IMR-90 (cell line): ENCODE results near the gene ATG3. TPM values are rescaled to one million over a fixed set of nuclear protein-coding genes. Genes with fewer than 3 reads are reported as not detected.

Experiments
- ATAC-seq: fragments of 200-7000 bp; cut with Tn5 transposase; 2 replicates; pipeline ENCODE4 v1.9.1; 2020; ENCODE audit warnings: low read depth, mild to moderate bottlenecking, moderate library complexity
- BruUV-seq: library from RNA; stranded (reverse); fragments of 400-500 nt; replicated peaks from 2 replicates; lab custom pipeline; 2021; lab: Mats Ljungman, UMichigan
- CTCF ChIA-PET: fragments of 300-600 bp; formaldehyde crosslinking; extraction: SDS; loops from one replicate; lab custom pipeline; 2021; ENCODE audit warnings: antibody characterized with exemption; lab: Yijun Ruan, JAX
- POLR2A ChIA-PET: fragments of 300-600 bp; sonication (Branson Sonifier 250); formaldehyde crosslinking; loops from one replicate; lab custom pipeline; 2022; ENCODE audit warnings: antibody characterized with exemption; ENCODE audit not compliant: unreplicated experiment; lab: Charles Lee
- DNase-seq: peaks from one replicate; pipeline ENCODE4 v3.0.0; 2013
- H2AFZ ChIP-seq: replicated peaks from 2 replicates; pipeline ENCODE3; 2013; ENCODE audit warnings: low read length, mild to moderate bottlenecking; ENCODE audit not compliant: poor library complexity
- H2AK5ac ChIP-seq: 2 replicates; pipeline ENCODE4 v1.6.1; 2013; ENCODE audit warnings: low read depth, low read length, inconsistent platforms
- H2AK9ac ChIP-seq: replicated peaks from 2 replicates; pipeline ENCODE3; 2013; ENCODE audit warnings: mild to moderate bottlenecking, low read depth, low read length, moderate library complexity; ENCODE audit not compliant: poor library complexity
- H2BK120ac ChIP-seq: 2 replicates; pipeline ENCODE4 v1.6.1; 2013; ENCODE audit warnings: low read depth, low read length, inconsistent platforms
- H2BK15ac ChIP-seq: 3 replicates; pipeline ENCODE4 v1.6.1; 2013; ENCODE audit warnings: low read depth, low read length, inconsistent platforms
- H2BK20ac ChIP-seq: 2 replicates; pipeline ENCODE4 v1.6.1; 2013; ENCODE audit warnings: low read depth, mild to moderate bottlenecking, inconsistent platforms, low read length, moderate library complexity
- H2BK5ac ChIP-seq: 2 replicates; pipeline ENCODE4 v1.6.1; 2013; ENCODE audit warnings: mild to moderate bottlenecking, low read depth, low read length, inconsistent platforms; ENCODE audit not compliant: poor library complexity, severe bottlenecking
- H3K14ac ChIP-seq: replicated peaks from 2 replicates; pipeline ENCODE4 v1.6.1; 2013; ENCODE audit warnings: low read depth, low read length, inconsistent platforms
- H3K18ac ChIP-seq: 2 replicates; pipeline ENCODE4 v1.6.1; 2013; ENCODE audit warnings: low read depth, low read length, control low read depth
- H3K23ac ChIP-seq: 2 replicates; pipeline ENCODE4 v1.6.1; 2013; ENCODE audit warnings: low read depth, low read length, inconsistent platforms
- H3K27ac ChIP-seq: 2 replicates; pipeline ENCODE4 v1.5.1; 2013; ENCODE audit warnings: mild to moderate bottlenecking, control low read depth, low read length; ENCODE audit not compliant: insufficient read depth
- H3K27me3 ChIP-seq: 2 replicates; pipeline ENCODE4 v1.6.1; 2013; ENCODE audit warnings: low read length; ENCODE audit not compliant: control insufficient read depth, insufficient read depth
- H3K36me3 ChIP-seq: 2 replicates; pipeline ENCODE4 v1.6.1; 2013; ENCODE audit warnings: low read length, mixed read lengths; ENCODE audit not compliant: control insufficient read depth, insufficient read depth
- H3K4ac ChIP-seq: 2 replicates; pipeline ENCODE4 v1.6.1; 2013; ENCODE audit warnings: low read depth, low read length, inconsistent platforms
- H3K4me1 ChIP-seq: 2 replicates; pipeline ENCODE4 v1.6.1; 2013; ENCODE audit warnings: low read length, mixed read lengths; ENCODE audit not compliant: control insufficient read depth, insufficient read depth
- H3K4me2 ChIP-seq: 2 replicates; pipeline ENCODE4 v1.6.1; 2013; ENCODE audit warnings: low read depth, mild to moderate bottlenecking, control low read depth, low read length, moderate library complexity
- H3K4me3 ChIP-seq: 2 replicates; pipeline ENCODE4 v1.5.1; 2013; ENCODE audit warnings: low read depth, mild to moderate bottlenecking, control low read depth, low read length, moderate library complexity; ENCODE audit not compliant: insufficient read depth
- H3K56ac ChIP-seq: 2 replicates; pipeline ENCODE4 v1.6.1; 2013; ENCODE audit warnings: low read length, inconsistent platforms; ENCODE audit not compliant: insufficient read depth; ENCODE audit errors: extremely low read depth
- H3K79me1 ChIP-seq, 2 experiments: 2 replicates each; pipeline ENCODE4 v1.6.1; 2013; ENCODE audit warnings: low read length in 2 of 2, inconsistent platforms in 1 of 2, low read depth in 1 of 2
- H3K9ac ChIP-seq: 2 replicates; pipeline ENCODE4 v1.6.1; 2013; ENCODE audit warnings: low read depth, low read length, control low read depth
- H3K9me1 ChIP-seq: 2 replicates; pipeline ENCODE4 v1.6.1; 2013; ENCODE audit warnings: low read length, inconsistent platforms; ENCODE audit not compliant: insufficient read depth
- H3K9me3 ChIP-seq: 2 replicates; pipeline ENCODE4 v1.6.1; 2013; ENCODE audit warnings: low read length; ENCODE audit not compliant: control insufficient read depth, insufficient read depth
- H4K20me1 ChIP-seq: 2 replicates; pipeline ENCODE4 v1.6.1; 2013; ENCODE audit warnings: low read length, inconsistent platforms; ENCODE audit not compliant: insufficient read depth
- H4K5ac ChIP-seq: 2 replicates; pipeline ENCODE4 v1.6.1; 2013; ENCODE audit warnings: mild to moderate bottlenecking, low read depth, low read length, control low read depth
- H4K8ac ChIP-seq, 2 experiments: 2 replicates each; pipeline ENCODE4 v1.6.1; 2013; ENCODE audit warnings: low read depth in 2 of 2, low read length in 2 of 2, control low read depth in 1 of 2, inconsistent platforms in 1 of 2
- H4K91ac ChIP-seq: 2 replicates; pipeline ENCODE4 v1.6.1; 2013; ENCODE audit warnings: low read depth, low read length, inconsistent platforms; ENCODE audit not compliant: insufficient read depth
- FOS ChIP-seq: fragments of 150-350 bp; IDR thresholded peaks from 2 replicates; pipeline ENCODE4 v1.6.1; 2016; ENCODE audit warnings: low read depth, low read length
- POLR2A ChIP-seq: IDR thresholded peaks from 2 replicates; pipeline ENCODE4 v1.6.1; 2012; ENCODE audit warnings: mild to moderate bottlenecking, low read depth, low read length
- WGBS, 2 experiments: methylation state at CpG; one replicate each; pipeline versions ENCODE4 v1.1.5 to v1.1.7; 2013; ENCODE audit warnings: missing lambda C conversion rate in 2 of 2; ENCODE audit not compliant: insufficient read length in 1 of 2; ENCODE audit errors: extremely low coverage in 2 of 2; 5-methylcytosine and 5-hydroxymethylcytosine counted together
- dilution Hi-C: fragments of 300-500 bp; cut with HindIII; formaldehyde crosslinking; loops from one replicate; pipeline ENCODE4 v1.14.3; 2018; ENCODE audit warnings: low sequenced_read_pairs; ENCODE audit not compliant: unreplicated experiment
- in situ Hi-C: fragments of 300-500 bp; cut with MboI; formaldehyde crosslinking; loops from 3 replicates; pipeline ENCODE4 v1.14.3; 2019; ENCODE audit warnings: low sequenced_read_pairs, inconsistent platforms, mixed read lengths
- intact Hi-C: fragments of 100-400 bp; cut with micrococcal nuclease; formaldehyde crosslinking; loops from 2 replicates; pipeline ENCODE4 v1.10.0; 2022
- polyA plus RNA-seq, 3 experiments: library from polyadenylated mRNA; depleted of rRNA; stranded (reverse); fragments of >200 nt; gene quantifications; 2 replicates each; pipeline ENCODE4 v1.2.3, GENCODE V29; 2012; ENCODE audit warnings: low replicate concordance in 1 of 3
- total RNA-seq: library from RNA; depleted of rRNA; stranded (reverse); fragments of >200 nt; gene quantifications from 2 replicates; pipeline ENCODE4 v1.2.3, GENCODE V29; 2012

The ATG3 gene
- total and polyA plus RNA-seq, 2 of the 4 experiments (the other 2 are of a cell fraction): 30.8 to 31.7 TPM

- CTCF ChIA-PET: interaction anchor here (0.9 kb wide), 1 partner anchor 15 kb away, joined by 4 read pairs; no protein-coding TSS in a partner anchor
Measured at GRCh38 chr3:112546216-112546759, 15.5 kb downstream of the ATG3 start.

More at GRCh38 chr3:112546216-112546759, 15.5 kb downstream of the ATG3 start:
- intact Hi-C loops (no loop called here), dilution Hi-C loops (no loop called here), in situ Hi-C loops (no loop called here)
- no peak overlapping the region for H2AFZ ChIP-seq
- BruUV-seq: no TSS peak
- peaks cover 2% of the 10 kb centered on the region for H3K4me1 ChIP-seq
- no peak overlapping the region for H2BK20ac ChIP-seq
- no peak overlapping the region for H4K8ac ChIP-seq
- no peak overlapping the region for H2AK5ac ChIP-seq
- WGBS, 2 experiments: no CpG with 5 or more reads among the region's 5 CpGs
- H3K4ac ChIP-seq: no peak overlapping the region
- peak; percentile 45 for DNase-seq
- peak; percentile 57 for ATAC-seq
- H3K36me3 ChIP-seq: peaks cover 14% of the 10 kb centered on the region
- H3K23ac ChIP-seq: no peak overlapping the region
- H4K20me1 ChIP-seq: peaks cover 3% of the 10 kb centered on the region; the same call in 1 of the 2 replicates
- H3K9me1 ChIP-seq: no peaks in the 10 kb centered on the region
- H2BK120ac ChIP-seq: no peak overlapping the region
- H3K79me1 ChIP-seq: peaks cover 8 to 16% of the 10 kb centered on the region in 2 experiments
- H2BK5ac ChIP-seq: no peak overlapping the region
- H4K5ac ChIP-seq: no peak overlapping the region
- POLR2A ChIA-PET: no interaction called here
- H4K91ac ChIP-seq: no peak overlapping the region
- no peak overlapping the region for H3K18ac ChIP-seq
- H2BK15ac ChIP-seq: no peak overlapping the region
- H3K14ac ChIP-seq: no peak overlapping the region
- no peak overlapping the region for H3K27ac ChIP-seq
- H3K4me3 ChIP-seq: no peak overlapping the region
- H3K9ac ChIP-seq: no peak overlapping the region
- no peak overlapping the region for H3K56ac ChIP-seq
- no peaks in the 10 kb centered on the region for H3K9me3 ChIP-seq
- H2AK9ac ChIP-seq: no peak overlapping the region
- TF ChIP-seq POLR2A (no peak), FOS (peak; percentile 24; the same call in 1 of the 2 replicates)
- peak overlapping the region; percentile 22; the same call in 1 of the 2 replicates for H3K4me2 ChIP-seq
- no peaks in the 10 kb centered on the region for H3K27me3 ChIP-seq
